ENCODE results near the gene STAB1.

Gene STAB1

GRCh38 chr3:52515192-52515591 lies 20.1 kb downstream of the STAB1 start:
- Histone ChIP-seq H3K36me3 (replicated peaks) (no peaks in the 10 kb centered on the region), H3K27me3 (replicated peaks) (no peaks in the 10 kb centered on the region), H3K27ac (no peak overlapping the region), H3K4me3 (ENCODE audit: low read depth, low read length) (no peak overlapping the region)
- TF ChIP-seq CTCF (IDR thresholded peaks at IDR 0.05; ENCODE audit: low read depth, low read length, missing control alignments): no peak
- DNase-seq: no peak
- in situ Hi-C loops (cut with HindIII; ENCODE audit: low pct_ligation_motif_present, low sequenced_read_pairs): no loop called here

- DNase-seq: no peak
- in situ Hi-C loops (cut with HindIII; ENCODE audit: low pct_ligation_motif_present, low sequenced_read_pairs): no loop called here
- no peak overlapping the region for H3K27ac ChIP-seq
- no peaks in the 10 kb centered on the region for H3K36me3 ChIP-seq (replicated peaks)
- no peak overlapping the region for H3K4me3 ChIP-seq (ENCODE audit: low read depth, low read length)
- TF ChIP-seq CTCF (IDR thresholded peaks at IDR 0.05; ENCODE audit: low read depth, low read length, missing control alignments): no peak
- no peaks in the 10 kb centered on the region for H3K27me3 ChIP-seq (replicated peaks)
Measured at GRCh38 chr3:52516509-52517195, 21.5 kb downstream of the STAB1 start.

- Histone ChIP-seq H3K27ac (no peak overlapping the region), H3K36me3 (replicated peaks) (no peaks in the 10 kb centered on the region), H3K27me3 (replicated peaks) (no peaks in the 10 kb centered on the region), H3K4me3 (ENCODE audit: low read depth, low read length) (peak overlapping the region; percentile 17)
- TF ChIP-seq CTCF (IDR thresholded peaks at IDR 0.05; ENCODE audit: low read depth, low read length, missing control alignments): peak; percentile 15
- in situ Hi-C loops (cut with HindIII; ENCODE audit: low pct_ligation_motif_present, low sequenced_read_pairs): no loop called here
- no peak for DNase-seq
Measured at GRCh38 chr3:52517796-52518722, 22.9 kb downstream of the STAB1 start.

GRCh38 chr3:52518723-52519444 lies 23.7 kb downstream of the STAB1 start:
- no peak for DNase-seq
- in situ Hi-C loops (cut with HindIII; ENCODE audit: low pct_ligation_motif_present, low sequenced_read_pairs): no loop called here
- Histone ChIP-seq H3K36me3 (replicated peaks) (peaks cover 2% of the 10 kb centered on the region), H3K27me3 (replicated peaks) (no peaks in the 10 kb centered on the region), H3K4me3 (ENCODE audit: low read depth, low read length) (peak overlapping the region; percentile 32), H3K27ac (no peak overlapping the region)
- TF ChIP-seq CTCF (IDR thresholded peaks at IDR 0.05; ENCODE audit: low read depth, low read length, missing control alignments): no peak

GRCh38 chr3:52519445-52520140 lies 24.5 kb downstream of the STAB1 start:
- in situ Hi-C loops (cut with HindIII; ENCODE audit: low pct_ligation_motif_present, low sequenced_read_pairs): no loop called here
- no peaks in the 10 kb centered on the region for H3K27me3 ChIP-seq (replicated peaks)
- no peak overlapping the region for H3K4me3 ChIP-seq (ENCODE audit: low read depth, low read length)
- no peak for DNase-seq
- TF ChIP-seq CTCF (IDR thresholded peaks at IDR 0.05; ENCODE audit: low read depth, low read length, missing control alignments): no peak
- peaks cover 9% of the 10 kb centered on the region for H3K36me3 ChIP-seq (replicated peaks)
- H3K27ac ChIP-seq: no peak overlapping the region

All from brain microvascular endothelial cell (primary cell).